NB4 (cell line): Measurements from ENCODE around the gene HPS6.

ENCODE experiments used
- CTCF ChIP-seq: IDR thresholded peaks from one replicate; pipeline ENCODE4 v1.5.1; 2012; ENCODE audit warnings: low read depth, low read length
- MYC ChIP-seq: IDR thresholded peaks from 2 replicates; pipeline ENCODE4 v1.6.1; 2011; ENCODE audit warnings: low read depth, low read length

GRCh38 chr10:102068216-102068615 is 3.1 kb downstream of the HPS6 start:
- TF ChIP-seq CTCF (no peak), MYC (no peak)
